ENCODE measurements around the gene SAP25.
A peak's percentile ranks its signal among the peaks of the same experiment; 100 is the strongest.

- TF ChIP-seq POLR2A (IDR thresholded peaks at IDR 0.05): peak; percentile 20
- TF ChIP-seq, protein P1, sequence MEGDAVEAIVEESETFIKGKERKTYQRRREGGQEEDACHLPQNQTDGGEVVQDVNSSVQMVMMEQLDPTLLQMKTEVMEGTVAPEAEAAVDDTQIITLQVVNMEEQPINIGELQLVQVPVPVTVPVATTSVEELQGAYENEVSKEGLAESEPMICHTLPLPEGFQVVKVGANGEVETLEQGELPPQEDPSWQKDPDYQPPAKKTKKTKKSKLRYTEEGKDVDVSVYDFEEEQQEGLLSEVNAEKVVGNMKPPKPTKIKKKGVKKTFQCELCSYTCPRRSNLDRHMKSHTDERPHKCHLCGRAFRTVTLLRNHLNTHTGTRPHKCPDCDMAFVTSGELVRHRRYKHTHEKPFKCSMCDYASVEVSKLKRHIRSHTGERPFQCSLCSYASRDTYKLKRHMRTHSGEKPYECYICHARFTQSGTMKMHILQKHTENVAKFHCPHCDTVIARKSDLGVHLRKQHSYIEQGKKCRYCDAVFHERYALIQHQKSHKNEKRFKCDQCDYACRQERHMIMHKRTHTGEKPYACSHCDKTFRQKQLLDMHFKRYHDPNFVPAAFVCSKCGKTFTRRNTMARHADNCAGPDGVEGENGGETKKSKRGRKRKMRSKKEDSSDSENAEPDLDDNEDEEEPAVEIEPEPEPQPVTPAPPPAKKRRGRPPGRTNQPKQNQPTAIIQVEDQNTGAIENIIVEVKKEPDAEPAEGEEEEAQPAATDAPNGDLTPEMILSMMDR (IDR thresholded peaks at IDR 0.05): peak; percentile 34 to 47 (median 41)
These were observed 30.6 kb upstream of the SAP25 start for GRCh38 chr7:100604028-100604975.
